GM12872 (cell line): ENCODE results near the gene FBXO34.

Experiments
- CTCF ChIP-seq: IDR thresholded peaks from 3 replicates; pipeline ENCODE4 v1.5.1; 2011; ENCODE audit warnings: low read depth, mild to moderate bottlenecking, low read length, moderate library complexity; ENCODE audit not compliant: insufficient read depth

FBXO34 gene

GRCh38 chr14:55328317-55328716 is 57.1 kb downstream of the FBXO34 start:
- TF ChIP-seq CTCF = no peak

- no peak for TF ChIP-seq CTCF
Observed at GRCh38 chr14:55329999-55330710, 58.9 kb downstream of the FBXO34 start.

- no peak for TF ChIP-seq CTCF
Observed at GRCh38 chr14:55332654-55333570, 61.7 kb downstream of the FBXO34 start.

- TF ChIP-seq CTCF = no peak
Observed at GRCh38 chr14:55333711-55334485, 62.7 kb downstream of the FBXO34 start.

GRCh38 chr14:55336162-55336561 is 64.9 kb downstream of the FBXO34 start:
- TF ChIP-seq CTCF = no peak

GRCh38 chr14:55336691-55337090 is 65.5 kb downstream of the FBXO34 start:
- TF ChIP-seq CTCF = no peak

GRCh38 chr14:55339770-55340169 is 68.5 kb downstream of the FBXO34 start:
- no peak for TF ChIP-seq CTCF
